ENCODE results near the gene ZBTB49. TPM values are rescaled to one million over a fixed set of nuclear protein-coding genes. Genes with fewer than 3 reads are reported as not detected.

ZBTB49 gene
- total RNA-seq, 1 experiment from 2014 or later: 7.2 TPM

DNA sequence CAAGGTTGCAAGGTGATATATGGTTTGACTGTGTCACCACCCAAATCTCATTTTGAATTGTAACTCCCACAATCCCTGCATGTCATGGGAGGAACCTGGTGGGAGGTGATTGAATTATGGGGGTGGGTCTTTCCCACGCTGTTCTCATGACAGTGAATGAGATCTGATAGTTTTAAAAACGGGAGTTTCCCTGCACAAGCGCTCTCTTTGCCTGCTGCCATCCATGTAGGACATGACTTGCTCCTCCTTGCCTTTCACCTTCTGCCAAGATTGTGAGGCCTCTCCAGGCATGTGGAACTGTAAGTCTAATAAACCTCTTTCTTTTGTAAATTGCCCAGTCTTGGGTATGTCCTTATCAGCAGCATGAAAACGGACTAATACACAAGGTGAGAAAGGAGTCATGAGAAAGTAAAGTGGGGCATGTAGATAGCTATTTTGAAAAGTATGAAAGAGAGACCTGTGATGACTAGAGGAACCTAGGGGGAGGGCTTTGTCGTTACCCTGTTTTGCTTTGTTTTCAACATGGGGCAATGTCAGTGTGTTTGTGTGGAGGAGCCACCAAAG lies 6.3 kb downstream of the ZBTB49 start:
- Mint-ChIP-seq H3K4me3 (ENCODE audit: unreplicated experiment) (no peak overlapping the region), H3K9me3 (ENCODE audit: unreplicated experiment) (peaks cover 20% of the 10 kb centered on the region), H3K27me3 (ENCODE audit: insufficient read depth, unreplicated experiment) (no peaks in the 10 kb centered on the region), H3K4me1 (ENCODE audit: low read depth, unreplicated experiment) (no peaks in the 10 kb centered on the region), H3K36me3 (ENCODE audit: insufficient read depth, unreplicated experiment) (peaks cover 16% of the 10 kb centered on the region), H3K27ac (ENCODE audit: unreplicated experiment) (no peak overlapping the region)
- 0 out of 2 replicates have a peak, but pooled peaks cover 2% of the 10 kb centered on the region for H3K4me1 ChIP-seq
- BruUV-seq (replicated peaks): no TSS peak
- H3K36me3 ChIP-seq (ENCODE audit: control insufficient read depth, insufficient read depth, low read length): no peaks in the 10 kb centered on the region
- no peak overlapping the region for H3K4me3 ChIP-seq (ENCODE audit: low read depth, low read length)
- H3K27me3 ChIP-seq (replicated peaks; ENCODE audit: control insufficient read depth, insufficient read depth, low read length): no peaks in the 10 kb centered on the region
- intact Hi-C loops (cut with micrococcal nuclease; ENCODE audit: unreplicated experiment): no loop called here
- no peak for TF ChIP-seq CTCF (IDR thresholded peaks at IDR 0.05; ENCODE audit: insufficient read depth in 1 of 2, low read depth in 1 of 2, low read length in 1 of 2, severe bottlenecking in 1 of 2, unreplicated experiment in 1 of 2)
- CTCF ChIA-PET: no interaction called here
- DNase-seq: no peak
- POLR2A ChIA-PET: no interaction called here
- H3K9me3 ChIP-seq: no peaks in the 10 kb centered on the region

GRCh38 chr4:4299006-4299405 lies 9.0 kb downstream of the ZBTB49 start:
- Mint-ChIP-seq H3K27ac (ENCODE audit: unreplicated experiment) (no peak overlapping the region), H3K36me3 (ENCODE audit: insufficient read depth, unreplicated experiment) (peaks cover 15% of the 10 kb centered on the region), H3K9me3 (ENCODE audit: unreplicated experiment) (peaks cover 20% of the 10 kb centered on the region), H3K4me3 (ENCODE audit: unreplicated experiment) (no peak overlapping the region), H3K27me3 (ENCODE audit: insufficient read depth, unreplicated experiment) (no peaks in the 10 kb centered on the region), H3K4me1 (ENCODE audit: low read depth, unreplicated experiment) (no peaks in the 10 kb centered on the region)
- intact Hi-C loops (cut with micrococcal nuclease; ENCODE audit: unreplicated experiment): no loop called here
- H3K4me3 ChIP-seq (ENCODE audit: low read depth, low read length): no peak overlapping the region
- CTCF ChIA-PET: no interaction called here
- no peak for DNase-seq
- H3K4me1 ChIP-seq: no peaks in the 10 kb centered on the region
- H3K36me3 ChIP-seq (ENCODE audit: control insufficient read depth, insufficient read depth, low read length): no peaks in the 10 kb centered on the region; the same call in 1 of the 2 replicates
- no peaks in the 10 kb centered on the region for H3K9me3 ChIP-seq
- BruUV-seq (replicated peaks): no TSS peak
- POLR2A ChIA-PET: no interaction called here
- TF ChIP-seq CTCF (IDR thresholded peaks at IDR 0.05; ENCODE audit: insufficient read depth in 1 of 2, low read depth in 1 of 2, low read length in 1 of 2, severe bottlenecking in 1 of 2, unreplicated experiment in 1 of 2): no peak
- H3K27me3 ChIP-seq (replicated peaks; ENCODE audit: control insufficient read depth, insufficient read depth, low read length): no peaks in the 10 kb centered on the region

DNA sequence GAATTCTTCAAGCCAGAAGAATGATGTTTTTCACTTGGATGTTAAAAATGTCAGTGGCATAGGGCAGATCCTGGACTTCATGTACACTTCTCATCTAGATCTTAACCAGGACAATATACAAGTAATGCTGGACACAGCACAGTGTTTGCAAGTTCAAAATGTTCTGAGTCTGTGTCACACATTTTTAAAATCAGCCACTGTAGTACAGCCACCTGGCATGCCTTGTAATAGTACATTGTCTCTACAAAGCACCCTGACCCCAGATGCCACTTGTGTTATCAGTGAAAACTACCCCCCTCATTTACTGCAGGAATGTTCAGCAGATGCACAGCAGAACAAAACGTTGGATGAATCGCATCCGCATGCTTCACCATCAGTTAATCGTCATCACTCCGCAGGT lies 11.9 kb downstream of the ZBTB49 start:
- BruUV-seq (replicated peaks): no TSS peak
- no peak for DNase-seq
- H3K27me3 Mint-ChIP-seq (ENCODE audit: insufficient read depth, unreplicated experiment): no peaks in the 10 kb centered on the region
- H3K4me1 Mint-ChIP-seq (ENCODE audit: low read depth, unreplicated experiment): no peaks in the 10 kb centered on the region
- no peak overlapping the region for H3K27ac Mint-ChIP-seq (ENCODE audit: unreplicated experiment)
- H3K27me3 ChIP-seq (replicated peaks; ENCODE audit: control insufficient read depth, insufficient read depth, low read length): no peaks in the 10 kb centered on the region
- H3K36me3 Mint-ChIP-seq (ENCODE audit: insufficient read depth, unreplicated experiment): peaks cover 15% of the 10 kb centered on the region
- no peaks in the 10 kb centered on the region for H3K4me1 ChIP-seq
- H3K36me3 ChIP-seq (ENCODE audit: control insufficient read depth, insufficient read depth, low read length): no peaks in the 10 kb centered on the region; the same call in 1 of the 2 replicates
- H3K4me3 ChIP-seq (ENCODE audit: low read depth, low read length): no peak overlapping the region
- H3K9me3 Mint-ChIP-seq (ENCODE audit: unreplicated experiment): no peaks in the 10 kb centered on the region
- ChIA-PET CTCF (no interaction called here), POLR2A (no interaction called here)
- no peak overlapping the region for H3K4me3 Mint-ChIP-seq (ENCODE audit: unreplicated experiment)
- H3K9me3 ChIP-seq: no peaks in the 10 kb centered on the region
- TF ChIP-seq CTCF (IDR thresholded peaks at IDR 0.05; ENCODE audit: insufficient read depth in 1 of 2, low read depth in 1 of 2, low read length in 1 of 2, severe bottlenecking in 1 of 2, unreplicated experiment in 1 of 2): no peak
- intact Hi-C loops (cut with micrococcal nuclease; ENCODE audit: unreplicated experiment): no loop called here

All from Caco-2 (cell line).